ENCODE results near the gene MRFAP1L1.
"Not testable (repeated sequence)": the region's sequence is repeated elsewhere in the genome, so short reads cannot be mapped to it uniquely, and the experiment has no call there.

MRFAP1L1 gene

GRCh38 chr4:6733358-6734164, 23.9 kb upstream of the MRFAP1L1 start:
- no peak for DNase-seq

- DNase-seq, result no peak
Measured at GRCh38 chr4:6732441-6733357, 23.0 kb upstream of the MRFAP1L1 start.

- no peak for DNase-seq
Measured at GRCh38 chr4:6731780-6732179, 22.1 kb upstream of the MRFAP1L1 start.

GRCh38 chr4:6731318-6731675, 21.6 kb upstream of the MRFAP1L1 start:
- no peak for DNase-seq

- DNase-seq, result no peak
Measured at GRCh38 chr4:6730603-6731317, 21.1 kb upstream of the MRFAP1L1 start.

GRCh38 chr4:6728320-6729029, 18.8 kb upstream of the MRFAP1L1 start:
- no peak for DNase-seq

GRCh38 chr4:6727943-6728250, 18.2 kb upstream of the MRFAP1L1 start:
- DNase-seq, result no peak

- no peak for DNase-seq
Measured at GRCh38 chr4:6727081-6727942, 17.6 kb upstream of the MRFAP1L1 start.

GRCh38 chr4:6725427-6725961, 15.8 kb upstream of the MRFAP1L1 start:
- DNase-seq, result not testable (repeated sequence)

GRCh38 chr4:6724421-6725111, 14.9 kb upstream of the MRFAP1L1 start:
- DNase-seq, result no peak

GRCh38 chr4:6723851-6724250, 14.2 kb upstream of the MRFAP1L1 start:
- no peak for DNase-seq

- no peak for DNase-seq
Measured at GRCh38 chr4:6722891-6723290, 13.2 kb upstream of the MRFAP1L1 start.

GRCh38 chr4:6721121-6721520, 11.5 kb upstream of the MRFAP1L1 start:
- DNase-seq, result no peak

- DNase-seq, result peak; percentile 25
Measured at GRCh38 chr4:6720202-6720699, 10.6 kb upstream of the MRFAP1L1 start.

GRCh38 chr4:6719611-6720179, 10.0 kb upstream of the MRFAP1L1 start:
- no peak for DNase-seq

GRCh38 chr4:6718932-6719610, 9.4 kb upstream of the MRFAP1L1 start:
- DNase-seq, result no peak

- DNase-seq, result no peak
Measured at GRCh38 chr4:6716958-6717655, 7.4 kb upstream of the MRFAP1L1 start.

- peak; percentile 78 for DNase-seq
Measured at GRCh38 chr4:6716018-6716911, 6.6 kb upstream of the MRFAP1L1 start, which contains the start of gene BLOC1S4. BLOC1S4 (plus strand) TSS chr4:6716174; CDS start chr4:6716210, 36 bp downstream.

Data from NCI-H1048 (cell line).